ENCODE results near the gene PDZK1IP1. TPM values are rescaled to one million over a fixed set of nuclear protein-coding genes. Genes with fewer than 3 reads are reported as not detected.

Gene PDZK1IP1
- total and polyA plus RNA-seq, 2 experiments from 2014 or later: not detected

GRCh38 chr1:47232187-47232874 is 42.5 kb upstream of the PDZK1IP1 start, which contains the start of gene TAL1:
Gene TAL1 (minus strand): TSS chr1:47232225. CDS start chr1:47225888, 6,337 bp downstream.
- Histone ChIP-seq H3K4me3 (peak within 1 kb of the TSS; percentile 15), H3K36me3 (no peaks in the 10 kb centered on the region), H3K4me1 (ENCODE audit: low read depth) (peaks cover 9% of the 10 kb centered on the region), H3K9me3 (ENCODE audit: low read depth) (no peaks in the 10 kb centered on the region), H3K27me3 (peaks cover 82% of the 10 kb centered on the region), H3K27ac (no peak within 1 kb of the TSS)
- TF ChIP-seq CTCF (IDR thresholded peaks at IDR 0.05; ENCODE audit: low read depth, low read length): no peak
- DNase-seq (ENCODE audit: low read depth in 1 of 2, low spot score in 1 of 2): peak; percentile 36 to 50

DNA sequence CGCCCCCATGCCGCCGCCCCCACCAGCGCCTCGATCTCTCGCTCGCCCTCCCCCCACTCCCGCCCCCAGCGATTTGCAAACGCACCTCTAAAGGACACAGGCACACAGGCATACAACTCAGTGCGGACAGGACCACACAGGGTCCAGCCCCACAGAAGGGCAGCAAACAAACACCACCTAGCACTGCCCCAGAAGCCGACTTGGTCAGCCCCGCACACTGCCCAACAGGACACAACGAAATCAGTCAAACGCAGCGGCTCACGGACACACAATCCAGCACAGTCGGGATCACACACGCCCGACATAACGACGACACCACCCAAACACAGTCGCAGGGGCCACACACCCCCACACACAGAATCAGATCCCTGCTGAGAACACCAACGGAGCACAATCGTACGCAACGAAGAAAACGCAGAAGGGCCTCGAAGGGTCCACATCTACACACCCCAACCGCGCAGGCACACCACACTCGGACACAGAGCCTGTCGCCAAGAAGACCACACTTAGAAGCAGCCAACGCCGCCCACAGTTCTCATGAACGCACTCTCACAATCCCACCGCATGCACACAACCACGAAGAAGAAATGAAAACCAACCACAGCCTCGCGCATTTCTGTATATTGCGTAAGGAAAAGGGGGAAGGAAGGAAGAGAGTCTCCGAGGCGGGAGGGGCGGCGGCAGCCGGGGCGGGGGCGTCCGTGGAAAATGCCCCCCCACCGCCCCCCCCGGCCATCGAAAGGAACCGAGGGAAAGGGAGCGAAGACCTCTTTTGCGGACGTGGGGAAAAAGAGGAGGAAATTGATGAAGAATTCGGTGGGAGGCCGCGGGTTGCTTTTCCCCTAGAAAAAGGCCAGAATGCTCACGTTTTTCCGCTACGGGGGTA is 41.7 kb upstream of the PDZK1IP1 start:
- Histone ChIP-seq H3K4me1 (ENCODE audit: low read depth) (peaks cover 9% of the 10 kb centered on the region), H3K27me3 (peaks cover 90% of the 10 kb centered on the region), H3K9me3 (ENCODE audit: low read depth) (no peaks in the 10 kb centered on the region), H3K4me3 (peak overlapping the region; percentile 15), H3K27ac (no peak overlapping the region), H3K36me3 (no peaks in the 10 kb centered on the region)
- DNase-seq (ENCODE audit: low read depth in 1 of 2, low spot score in 1 of 2): peak; percentile 44 to 70
- no peak for TF ChIP-seq CTCF (IDR thresholded peaks at IDR 0.05; ENCODE audit: low read depth, low read length)

DNA sequence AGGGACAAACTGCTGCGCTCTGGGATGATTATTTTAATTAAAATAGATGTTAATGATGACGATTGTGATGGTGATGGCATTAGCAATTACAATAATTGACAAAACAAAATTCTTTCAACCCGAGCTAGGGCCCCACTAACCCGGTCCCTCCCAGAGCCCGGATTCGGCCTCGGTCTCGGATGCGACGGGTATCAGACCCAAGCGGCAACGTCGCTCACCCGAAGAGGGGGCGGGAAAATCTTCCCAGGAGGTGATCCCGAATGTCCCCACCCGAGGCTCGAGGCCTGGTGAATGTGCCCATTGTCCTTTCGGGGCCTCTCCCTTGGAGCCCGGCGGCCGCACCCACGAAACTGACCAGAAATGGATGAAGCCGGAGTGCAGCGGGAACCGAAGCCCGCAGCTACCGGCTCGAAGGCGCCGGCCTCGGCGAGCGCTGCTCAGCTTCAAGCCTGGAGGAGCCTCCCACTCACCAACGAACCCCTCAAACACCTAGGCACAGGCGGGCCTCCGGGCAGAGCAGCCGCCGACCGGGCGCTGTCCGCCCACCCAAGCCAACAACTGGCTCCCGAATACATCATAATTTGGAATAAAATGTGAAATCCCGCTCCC is 41.0 kb upstream of the PDZK1IP1 start:
- Histone ChIP-seq H3K4me3 (no peak overlapping the region), H3K9me3 (ENCODE audit: low read depth) (no peaks in the 10 kb centered on the region), H3K27me3 (peaks cover 97% of the 10 kb centered on the region), H3K4me1 (ENCODE audit: low read depth) (peaks cover 9% of the 10 kb centered on the region), H3K36me3 (no peaks in the 10 kb centered on the region), H3K27ac (no peak overlapping the region)
- DNase-seq (ENCODE audit: low read depth in 1 of 2, low spot score in 1 of 2): peak; percentile 22 to 53
- TF ChIP-seq CTCF (IDR thresholded peaks at IDR 0.05; ENCODE audit: low read depth, low read length): no peak

DNA sequence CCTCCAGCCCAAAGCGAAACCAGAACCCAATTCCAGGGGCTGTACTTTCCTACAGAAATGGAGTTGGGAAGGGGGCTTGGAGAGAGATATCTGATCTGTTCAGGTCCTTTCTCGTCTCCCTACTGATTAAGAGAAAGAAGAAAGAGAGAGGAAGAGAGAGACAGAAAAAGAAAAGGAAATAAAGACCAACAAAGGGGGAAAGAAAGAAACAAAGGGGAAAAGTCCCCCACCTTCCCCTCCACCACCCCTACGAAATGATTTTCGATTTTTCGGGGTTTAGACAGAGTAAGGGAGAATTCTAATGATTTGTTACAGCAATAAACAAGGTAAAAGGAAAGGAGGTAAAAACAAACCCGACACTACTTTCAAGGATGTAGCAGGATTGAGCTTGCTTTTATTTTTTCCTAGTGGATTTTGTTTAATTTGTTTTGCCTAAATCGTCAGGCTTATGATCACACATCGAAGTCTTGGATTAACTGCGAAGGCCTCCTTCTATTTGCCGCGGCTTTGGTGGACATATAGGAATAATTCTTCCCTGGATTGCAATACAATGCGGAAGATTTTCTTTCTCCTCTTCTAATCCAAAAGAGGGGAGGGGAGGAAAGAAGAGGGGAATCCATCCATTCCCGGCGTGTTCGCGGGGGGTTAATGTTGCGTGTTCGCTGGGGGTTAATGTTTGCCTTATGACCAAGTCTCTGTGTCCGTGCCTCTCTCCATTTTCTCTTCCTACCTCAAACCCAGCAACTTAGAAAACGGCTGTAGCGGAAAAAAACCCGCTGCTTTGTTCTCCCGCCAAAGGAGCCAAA is 40.3 kb upstream of the PDZK1IP1 start:
- no peaks in the 10 kb centered on the region for H3K9me3 ChIP-seq (ENCODE audit: low read depth)
- no peak overlapping the region for H3K4me3 ChIP-seq
- H3K36me3 ChIP-seq: no peaks in the 10 kb centered on the region
- peaks cover 2% of the 10 kb centered on the region for H3K4me1 ChIP-seq (ENCODE audit: low read depth)
- no peak for DNase-seq (ENCODE audit: low read depth in 1 of 2, low spot score in 1 of 2)
- no peak for TF ChIP-seq CTCF (IDR thresholded peaks at IDR 0.05; ENCODE audit: low read depth, low read length)
- no peak overlapping the region for H3K27ac ChIP-seq
- H3K27me3 ChIP-seq: peaks cover 100% of the 10 kb centered on the region

All from cardiac muscle cell (in vitro differentiated cells and primary cell).